ENCODE data around the gene SH3BP1. TPM values are rescaled to one million over a fixed set of nuclear protein-coding genes. Genes with fewer than 3 reads are reported as not detected.

SH3BP1 gene
- total RNA-seq, 1 donor from 2014 or later = 31.9 TPM

DNA sequence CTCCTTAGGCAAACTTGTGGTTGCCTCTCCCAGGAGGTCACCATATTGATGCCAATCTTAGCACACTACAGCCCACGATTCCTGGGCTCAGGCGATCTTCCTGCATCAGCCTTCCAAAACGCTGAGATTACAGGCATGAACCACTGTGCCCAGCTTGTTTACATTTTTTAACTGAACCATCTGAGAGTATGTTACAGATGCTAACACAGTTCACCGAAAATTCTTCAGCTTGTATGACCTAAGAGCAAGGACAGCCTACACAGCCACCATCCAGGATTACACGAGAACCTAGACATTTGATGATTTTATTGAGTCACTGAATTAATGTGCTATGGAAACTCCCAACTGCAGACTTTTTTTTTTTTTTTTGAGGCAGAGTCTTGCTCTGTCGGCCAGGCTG is 30.1 kb downstream of the SH3BP1 start:
- Mint-ChIP-seq H3K27me3 (ENCODE audit: low read depth) (no peaks in the 10 kb centered on the region), H3K27ac (no peak overlapping the region), H3K9me3 (no peaks in the 10 kb centered on the region), H3K4me3 (no peak overlapping the region), H3K4me1 (peaks cover 2% of the 10 kb centered on the region), H3K36me3 (peaks cover 7% of the 10 kb centered on the region)
- TF ChIP-seq, protein P1, sequence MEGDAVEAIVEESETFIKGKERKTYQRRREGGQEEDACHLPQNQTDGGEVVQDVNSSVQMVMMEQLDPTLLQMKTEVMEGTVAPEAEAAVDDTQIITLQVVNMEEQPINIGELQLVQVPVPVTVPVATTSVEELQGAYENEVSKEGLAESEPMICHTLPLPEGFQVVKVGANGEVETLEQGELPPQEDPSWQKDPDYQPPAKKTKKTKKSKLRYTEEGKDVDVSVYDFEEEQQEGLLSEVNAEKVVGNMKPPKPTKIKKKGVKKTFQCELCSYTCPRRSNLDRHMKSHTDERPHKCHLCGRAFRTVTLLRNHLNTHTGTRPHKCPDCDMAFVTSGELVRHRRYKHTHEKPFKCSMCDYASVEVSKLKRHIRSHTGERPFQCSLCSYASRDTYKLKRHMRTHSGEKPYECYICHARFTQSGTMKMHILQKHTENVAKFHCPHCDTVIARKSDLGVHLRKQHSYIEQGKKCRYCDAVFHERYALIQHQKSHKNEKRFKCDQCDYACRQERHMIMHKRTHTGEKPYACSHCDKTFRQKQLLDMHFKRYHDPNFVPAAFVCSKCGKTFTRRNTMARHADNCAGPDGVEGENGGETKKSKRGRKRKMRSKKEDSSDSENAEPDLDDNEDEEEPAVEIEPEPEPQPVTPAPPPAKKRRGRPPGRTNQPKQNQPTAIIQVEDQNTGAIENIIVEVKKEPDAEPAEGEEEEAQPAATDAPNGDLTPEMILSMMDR (IDR thresholded peaks at IDR 0.05; ENCODE audit: unreplicated experiment) = no peak
- no peak for DNase-seq (ENCODE audit: low spot score in 2 of 2, unreplicated experiment in 2 of 2)

DNA sequence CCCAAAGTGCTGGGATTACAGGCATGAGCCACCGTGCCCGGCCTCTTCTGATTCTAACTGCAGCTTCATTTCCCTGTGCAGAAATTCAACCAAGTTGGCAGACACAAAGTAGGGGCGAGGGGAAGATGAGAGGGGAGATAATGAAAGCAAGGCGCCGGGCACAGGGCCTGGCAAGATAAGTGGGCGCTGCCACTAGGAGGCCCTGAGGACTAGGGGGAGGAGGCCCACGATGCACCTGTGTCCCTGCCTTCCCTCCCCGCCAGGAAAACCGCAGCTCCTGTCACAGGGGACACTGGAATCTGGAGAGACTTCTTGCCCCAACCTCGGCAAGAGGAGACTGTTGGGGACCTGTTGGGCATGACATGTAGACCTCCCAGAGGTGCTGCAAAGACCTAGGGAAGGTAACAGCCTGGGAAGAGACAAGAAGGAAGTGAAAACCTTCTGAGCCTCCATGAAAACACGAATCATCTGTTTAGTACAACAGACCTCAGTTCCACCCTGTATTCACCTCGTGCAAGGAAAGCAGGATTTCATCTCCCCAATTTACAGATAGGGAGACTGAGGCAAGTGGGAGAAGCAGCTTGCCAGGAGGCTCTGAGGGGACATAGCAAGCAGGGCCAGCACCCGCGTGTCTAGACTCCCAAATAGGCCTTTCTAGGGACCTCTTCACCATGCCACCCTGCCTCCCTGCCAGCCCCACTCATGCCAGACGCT is 32.9 kb downstream of the SH3BP1 start:
- no peak overlapping the region for H3K27ac Mint-ChIP-seq
- H3K4me3 Mint-ChIP-seq = no peak overlapping the region
- H3K36me3 Mint-ChIP-seq = no peaks in the 10 kb centered on the region
- TF ChIP-seq, protein P1 (IDR thresholded peaks at IDR 0.05; ENCODE audit: unreplicated experiment) = no peak
- no peaks in the 10 kb centered on the region for H3K9me3 Mint-ChIP-seq
- H3K4me1 Mint-ChIP-seq = peaks cover 19% of the 10 kb centered on the region
- no peak for DNase-seq (ENCODE audit: low spot score in 2 of 2, unreplicated experiment in 2 of 2)
- H3K27me3 Mint-ChIP-seq (ENCODE audit: low read depth) = no peaks in the 10 kb centered on the region

DNA sequence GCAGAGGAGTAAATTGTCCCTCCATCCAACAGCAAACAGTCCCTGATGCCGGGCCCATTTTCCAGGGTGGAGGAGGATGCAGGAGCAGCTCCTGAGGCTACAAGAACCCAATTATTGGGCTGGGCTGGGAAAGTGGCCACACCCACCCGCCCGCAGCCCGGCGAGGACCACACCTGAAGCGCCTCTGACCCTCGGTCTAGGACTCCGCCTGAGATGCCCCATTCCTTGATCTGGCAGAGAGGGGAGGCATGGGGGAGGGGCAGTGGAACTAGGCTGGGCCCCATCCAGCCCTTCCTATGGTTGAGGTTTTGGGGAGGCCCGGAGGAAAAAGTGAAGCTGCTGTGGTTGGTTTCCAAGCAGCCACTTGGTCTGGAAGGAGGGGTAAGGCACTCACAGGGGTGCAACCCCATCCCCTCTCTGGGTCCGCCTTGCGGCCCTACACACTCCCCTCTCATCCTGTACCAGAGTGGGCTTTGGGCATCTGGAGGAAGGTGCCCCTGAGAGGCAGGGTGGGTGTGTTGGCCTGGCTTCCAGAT is 33.5 kb downstream of the SH3BP1 start:
- no peak for DNase-seq (ENCODE audit: low spot score in 2 of 2, unreplicated experiment in 2 of 2)
- TF ChIP-seq, protein P1 (IDR thresholded peaks at IDR 0.05; ENCODE audit: unreplicated experiment) = no peak
- Mint-ChIP-seq H3K4me1 (peaks cover 22% of the 10 kb centered on the region), H3K4me3 (no peak overlapping the region), H3K36me3 (no peaks in the 10 kb centered on the region), H3K27me3 (ENCODE audit: low read depth) (no peaks in the 10 kb centered on the region), H3K9me3 (no peaks in the 10 kb centered on the region), H3K27ac (no peak overlapping the region)

DNA sequence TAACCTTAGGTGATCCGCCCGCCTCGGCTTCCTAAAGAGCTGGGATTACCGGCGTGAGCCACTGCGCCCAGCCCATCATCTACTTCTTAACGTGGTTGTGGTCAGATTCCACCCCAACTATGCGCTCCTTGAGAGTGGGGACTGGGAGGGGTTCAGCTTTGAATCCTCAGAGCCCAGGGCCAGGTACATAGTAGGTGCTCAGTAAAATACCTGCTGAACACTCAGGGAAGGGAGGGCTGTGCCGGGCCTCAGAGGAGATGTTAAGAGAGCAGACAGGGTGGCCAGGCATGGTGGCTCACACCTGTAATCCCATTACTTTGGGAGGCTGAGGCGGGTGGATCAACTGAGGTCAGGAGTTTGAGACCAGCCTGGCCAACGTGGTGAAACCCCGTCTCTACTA is 34.8 kb downstream of the SH3BP1 start:
- Mint-ChIP-seq H3K4me1 (peaks cover 23% of the 10 kb centered on the region), H3K4me3 (no peak overlapping the region), H3K27ac (peak overlapping the region; percentile 34), H3K27me3 (ENCODE audit: low read depth) (no peaks in the 10 kb centered on the region), H3K9me3 (no peaks in the 10 kb centered on the region), H3K36me3 (no peaks in the 10 kb centered on the region)
- no peak for DNase-seq (ENCODE audit: low spot score in 2 of 2, unreplicated experiment in 2 of 2)
- TF ChIP-seq, protein P1 (IDR thresholded peaks at IDR 0.05; ENCODE audit: unreplicated experiment) = no peak

DNA sequence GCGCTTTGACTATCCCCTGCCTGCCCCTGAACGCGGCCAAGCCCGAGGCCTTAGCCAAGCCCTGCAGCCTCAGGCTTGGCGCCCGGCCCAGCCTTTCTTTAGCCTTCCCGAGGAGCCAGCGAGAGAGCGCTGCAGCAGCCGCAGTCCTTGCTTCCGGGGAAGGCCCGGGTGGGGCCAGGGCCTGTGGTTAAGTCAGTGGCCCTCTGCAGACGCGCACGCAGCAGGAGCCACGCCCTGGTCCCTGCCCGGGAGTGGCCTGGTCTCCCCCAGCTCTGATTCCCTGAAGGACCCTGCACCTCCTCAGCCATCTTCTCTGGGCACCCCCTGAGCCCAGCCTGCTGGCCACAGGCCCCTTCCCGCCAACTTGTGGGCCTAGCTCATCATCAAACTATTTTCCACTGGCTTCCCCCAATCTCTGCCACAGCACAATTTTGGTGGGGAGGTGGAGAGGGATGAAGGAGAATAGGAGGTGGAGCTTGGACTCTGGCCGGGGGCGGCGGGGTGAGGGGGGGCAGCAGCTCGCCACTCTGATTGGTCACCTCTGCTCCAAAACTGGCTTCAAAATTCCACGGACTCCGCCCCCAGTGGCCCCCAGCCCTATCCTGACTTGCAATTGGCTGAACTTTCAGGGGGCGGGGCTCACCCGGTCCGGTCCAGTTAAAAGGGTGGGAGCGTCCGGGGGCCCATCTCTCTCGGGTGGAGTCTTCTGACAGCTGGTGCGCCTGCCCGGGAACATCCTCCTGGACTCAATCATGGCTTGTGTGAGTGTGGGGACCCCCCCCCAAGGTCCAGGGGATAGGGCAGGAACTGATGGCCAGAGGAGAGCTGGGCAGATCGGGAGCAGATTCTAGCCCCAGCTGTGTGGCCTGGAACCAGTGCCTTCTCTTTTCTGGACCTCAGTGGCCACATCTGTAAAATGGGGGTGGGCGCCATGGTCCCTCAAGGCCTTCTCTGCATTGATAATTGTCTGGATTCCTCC is 35.8 kb downstream of the SH3BP1 start, which contains the start of gene LGALS1:
Gene LGALS1, plus strand, starts transcription at position 686 of the 979 bp plus-strand sequence. Its CDS starts 67 bp downstream, at position 753.
- peak within 1 kb of the TSS; percentile 72 for H3K4me3 Mint-ChIP-seq
- H3K27ac Mint-ChIP-seq = peak within 1 kb of the TSS; percentile 95
- H3K9me3 Mint-ChIP-seq = no peaks in the 10 kb centered on the region
- TF ChIP-seq, protein P1 (IDR thresholded peaks at IDR 0.05; ENCODE audit: unreplicated experiment) = no peak
- no peak for DNase-seq (ENCODE audit: low spot score in 2 of 2, unreplicated experiment in 2 of 2)
- no peaks in the 10 kb centered on the region for H3K36me3 Mint-ChIP-seq
- peaks cover 23% of the 10 kb centered on the region for H3K4me1 Mint-ChIP-seq
- no peaks in the 10 kb centered on the region for H3K27me3 Mint-ChIP-seq (ENCODE audit: low read depth)
